Panc1 (cell line): ENCODE data around the gene PUSL1. TPM values are rescaled to one million over a fixed set of nuclear protein-coding genes. Genes with fewer than 3 reads are reported as not detected.

Experiments used
- ATAC-seq: fragments of 200-7000 bp; cut with Tn5 transposase; 2 replicates; pipeline ENCODE4 v1.9.1; 2020; ENCODE audit warnings: mild to moderate bottlenecking, moderate library complexity
- BruUV-seq: library from RNA; stranded (reverse); fragments of 400-500 nt; replicated peaks from 2 replicates; lab custom pipeline; 2021; lab: Mats Ljungman, UMichigan
- CTCF ChIA-PET: fragments of 300-600 bp; sonication (Branson Sonifier 250); formaldehyde crosslinking; loops from one replicate; lab custom pipeline; 2022; ENCODE audit warnings: antibody characterized with exemption; lab: Charles Lee
- POLR2A ChIA-PET: fragments of 300-600 bp; sonication (Branson Sonifier 250); formaldehyde crosslinking; loops from one replicate; lab custom pipeline; 2022; ENCODE audit warnings: antibody characterized with exemption; lab: Charles Lee
- DNase-seq: peaks from one replicate; pipeline ENCODE4 v3.0.0-alpha.2; 2010; ENCODE audit warnings: low read depth, low spot score
- H3K27ac ChIP-seq: 2 replicates; pipeline ENCODE4 v1.5.1; 2011; ENCODE audit warnings: mild to moderate bottlenecking, low read length, inconsistent platforms
- H3K27me3 ChIP-seq: fragments of 200-500 bp; sonication (Bioruptor generic); 2 replicates; pipeline ENCODE4 v1.6.0; 2014; ENCODE audit warnings: low read length, inconsistent platforms; ENCODE audit not compliant: control insufficient read depth, insufficient read depth
- H3K36me3 ChIP-seq: fragments of 200-500 bp; sonication (Bioruptor generic); 2 replicates; pipeline ENCODE4 v1.5.1; 2014; ENCODE audit warnings: inconsistent platforms, mild to moderate bottlenecking, low read length, moderate library complexity; ENCODE audit not compliant: control insufficient read depth, insufficient read depth
- H3K4me1 ChIP-seq: 2 replicates; pipeline ENCODE4 v1.5.1; 2011; ENCODE audit warnings: inconsistent platforms, mild to moderate bottlenecking, low read length, moderate library complexity; ENCODE audit not compliant: control insufficient read depth, insufficient read depth
- H3K4me3 ChIP-seq, 2 experiments: 2 replicates each; pipeline ENCODE4 v1.5.1; 2011 to 2012; ENCODE audit warnings: low read depth in 2 of 2, low read length in 2 of 2, mild to moderate bottlenecking in 2 of 2, inconsistent platforms in 1 of 2, moderate library complexity in 1 of 2
- H3K9me3 ChIP-seq: fragments of 200-500 bp; sonication (Bioruptor generic); 2 replicates; pipeline ENCODE4 v1.5.1; 2014; ENCODE audit warnings: low read depth, mild to moderate bottlenecking, inconsistent platforms, low read length, moderate library complexity; ENCODE audit not compliant: control insufficient read depth, insufficient read depth
- CTCF ChIP-seq: fragments of 450-650 bp; IDR thresholded peaks from 2 replicates; pipeline ENCODE4 v1.5.1; 2017; ENCODE audit warnings: mild to moderate bottlenecking
- POLR2AphosphoS5 ChIP-seq: IDR thresholded peaks from 2 replicates; pipeline ENCODE4 v1.6.1; 2012; ENCODE audit warnings: mild to moderate bottlenecking, low read depth, low read length, moderate library complexity
- SIN3A ChIP-seq: IDR thresholded peaks from 2 replicates; pipeline ENCODE4 v1.6.1; 2012; ENCODE audit warnings: low read depth, mild to moderate bottlenecking, low read length, moderate library complexity, borderline replicate concordance; ENCODE audit not compliant: insufficient read depth
- TCF7L2 ChIP-seq: IDR thresholded peaks from 2 replicates; pipeline ENCODE4 v1.6.1; 2011; ENCODE audit warnings: mild to moderate bottlenecking, low read depth, low read length, inconsistent platforms
- in situ Hi-C: cut with HindIII; loops from 2 replicates; pipeline ENCODE4 v1.10.0; 2016; ENCODE audit warnings: low sequenced_read_pairs, low pct_unique_long_range_greater_than_20kb
- intact Hi-C: fragments of 100-400 bp; cut with micrococcal nuclease; formaldehyde crosslinking; loops from one replicate; pipeline ENCODE4 v1.10.0; 2022; ENCODE audit not compliant: unreplicated experiment
- total RNA-seq: library from RNA; stranded (reverse); gene quantifications from one replicate; pipeline ENCODE4 v1.2.1, GENCODE V29; 2021; ENCODE audit not compliant: unreplicated experiment
- TF ChIP-seq, protein P1 (sequence below), 2 experiments: IDR thresholded peaks; 2 replicates each; pipeline ENCODE4 v1.6.1; 2011 to 2012; ENCODE audit warnings: low read depth in 2 of 2, control low read depth in 1 of 2, low read length in 1 of 2, mild to moderate bottlenecking in 1 of 2, moderate library complexity in 1 of 2; ENCODE audit not compliant: insufficient read depth in 1 of 2

The PUSL1 gene
- total RNA-seq, 1 experiment from 2014 or later, result 46.9 TPM

DNA sequence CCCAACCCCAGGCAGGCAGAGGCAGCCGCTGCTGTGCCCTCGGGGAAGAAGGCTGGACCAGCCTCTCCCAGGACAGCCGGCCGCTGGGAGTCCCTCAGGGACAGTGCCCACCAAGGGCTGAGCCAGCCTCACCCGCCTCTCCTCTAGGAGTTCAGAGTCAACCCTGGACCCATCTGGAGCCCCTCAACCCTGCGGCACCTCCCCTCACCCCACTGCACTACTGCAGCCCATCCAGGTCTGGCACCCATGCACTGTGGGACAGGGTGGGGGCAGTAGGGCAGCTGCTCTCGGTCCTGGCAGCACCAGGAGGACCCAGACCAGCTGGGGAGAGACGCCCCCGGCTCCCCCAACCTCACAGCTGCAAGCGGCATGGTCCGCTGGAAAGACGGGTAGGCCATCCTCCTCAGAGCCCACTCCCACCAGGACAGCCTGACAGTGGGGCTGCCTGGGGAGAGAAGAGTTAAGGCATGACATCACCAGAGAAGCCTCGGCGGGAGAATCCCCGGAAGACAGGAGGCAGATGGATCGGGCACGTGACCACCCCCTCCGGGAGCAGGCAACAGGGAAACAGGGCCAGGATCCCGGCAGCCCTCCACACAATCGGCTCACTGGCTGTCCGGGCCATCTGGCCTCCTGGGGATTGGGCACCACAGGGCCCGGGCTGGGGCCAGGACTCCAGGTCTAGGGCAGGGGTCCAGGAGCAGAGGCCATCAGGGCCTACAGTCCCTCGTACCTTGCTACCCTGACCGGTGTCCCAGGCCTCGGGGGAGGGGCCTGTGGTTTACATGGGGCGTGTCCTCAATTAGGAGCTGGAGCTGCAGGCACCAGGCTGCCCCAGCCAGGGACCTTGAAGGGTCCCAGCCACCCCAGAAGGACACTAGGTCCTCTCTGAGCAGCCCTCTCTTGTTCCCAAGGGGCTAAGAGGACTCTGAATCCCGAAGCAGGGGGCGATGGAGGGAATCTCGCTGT, 3.8 kb upstream of the PUSL1 start:
- Histone ChIP-seq H3K4me1 (peaks cover 34% of the 10 kb centered on the region), H3K27ac (peak overlapping the region; percentile 59), H3K27me3 (no peaks in the 10 kb centered on the region), H3K36me3 (no peaks in the 10 kb centered on the region; the same call in 1 of the 2 replicates), H3K4me3 (no peak overlapping the region), H3K9me3 (no peaks in the 10 kb centered on the region)
- intact Hi-C loops, result no loop called here
- BruUV-seq, result no TSS peak
- ChIA-PET CTCF (no interaction called here), POLR2A (no interaction called here)
- ATAC-seq (no peak), DNase-seq (no peak)
- no peak for TF ChIP-seq POLR2AphosphoS5
- no peak for TF ChIP-seq TCF7L2
- TF ChIP-seq, protein P1, sequence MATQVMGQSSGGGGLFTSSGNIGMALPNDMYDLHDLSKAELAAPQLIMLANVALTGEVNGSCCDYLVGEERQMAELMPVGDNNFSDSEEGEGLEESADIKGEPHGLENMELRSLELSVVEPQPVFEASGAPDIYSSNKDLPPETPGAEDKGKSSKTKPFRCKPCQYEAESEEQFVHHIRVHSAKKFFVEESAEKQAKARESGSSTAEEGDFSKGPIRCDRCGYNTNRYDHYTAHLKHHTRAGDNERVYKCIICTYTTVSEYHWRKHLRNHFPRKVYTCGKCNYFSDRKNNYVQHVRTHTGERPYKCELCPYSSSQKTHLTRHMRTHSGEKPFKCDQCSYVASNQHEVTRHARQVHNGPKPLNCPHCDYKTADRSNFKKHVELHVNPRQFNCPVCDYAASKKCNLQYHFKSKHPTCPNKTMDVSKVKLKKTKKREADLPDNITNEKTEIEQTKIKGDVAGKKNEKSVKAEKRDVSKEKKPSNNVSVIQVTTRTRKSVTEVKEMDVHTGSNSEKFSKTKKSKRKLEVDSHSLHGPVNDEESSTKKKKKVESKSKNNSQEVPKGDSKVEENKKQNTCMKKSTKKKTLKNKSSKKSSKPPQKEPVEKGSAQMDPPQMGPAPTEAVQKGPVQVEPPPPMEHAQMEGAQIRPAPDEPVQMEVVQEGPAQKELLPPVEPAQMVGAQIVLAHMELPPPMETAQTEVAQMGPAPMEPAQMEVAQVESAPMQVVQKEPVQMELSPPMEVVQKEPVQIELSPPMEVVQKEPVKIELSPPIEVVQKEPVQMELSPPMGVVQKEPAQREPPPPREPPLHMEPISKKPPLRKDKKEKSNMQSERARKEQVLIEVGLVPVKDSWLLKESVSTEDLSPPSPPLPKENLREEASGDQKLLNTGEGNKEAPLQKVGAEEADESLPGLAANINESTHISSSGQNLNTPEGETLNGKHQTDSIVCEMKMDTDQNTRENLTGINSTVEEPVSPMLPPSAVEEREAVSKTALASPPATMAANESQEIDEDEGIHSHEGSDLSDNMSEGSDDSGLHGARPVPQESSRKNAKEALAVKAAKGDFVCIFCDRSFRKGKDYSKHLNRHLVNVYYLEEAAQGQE (IDR thresholded peaks at IDR 0.05; ENCODE audit: insufficient read depth in 1 of 2, low read depth in 2 of 2, low read length in 1 of 2), result no peak
- no peak for TF ChIP-seq SIN3A
- in situ Hi-C loops, result no loop called here

GRCh38 chr1:1305300-1306069, 2.9 kb upstream of the PUSL1 start:
- DNase-seq, result no peak
- POLR2A ChIA-PET, result no interaction called here
- TF ChIP-seq CTCF (peak; percentile 42), TCF7L2 (no peak), POLR2AphosphoS5 (no peak), SIN3A (no peak)
- TF ChIP-seq, protein P1 (IDR thresholded peaks at IDR 0.05; ENCODE audit: insufficient read depth in 1 of 2, low read depth in 2 of 2, low read length in 1 of 2), result no peak
- no peaks in the 10 kb centered on the region; the same call in 1 of the 2 replicates for H3K36me3 ChIP-seq
- no peaks in the 10 kb centered on the region for H3K9me3 ChIP-seq
- no peak for ATAC-seq
- peak overlapping the region; percentile 59 for H3K27ac ChIP-seq
- intact Hi-C loops (no loop called here), in situ Hi-C loops (no loop called here)
- no TSS peak for BruUV-seq
- no peak overlapping the region for H3K4me3 ChIP-seq
- CTCF ChIA-PET, result no interaction called here
- H3K4me1 ChIP-seq, result peaks cover 41% of the 10 kb centered on the region
- no peaks in the 10 kb centered on the region for H3K27me3 ChIP-seq
